ENCODE results near the gene TRMT2A.
A peak's percentile ranks its signal among the peaks of the same experiment; 100 is the strongest.
"Not testable (repeated sequence)": the region's sequence is repeated elsewhere in the genome, so short reads cannot be mapped to it uniquely, and the experiment has no call there.

The TRMT2A gene

DNA sequence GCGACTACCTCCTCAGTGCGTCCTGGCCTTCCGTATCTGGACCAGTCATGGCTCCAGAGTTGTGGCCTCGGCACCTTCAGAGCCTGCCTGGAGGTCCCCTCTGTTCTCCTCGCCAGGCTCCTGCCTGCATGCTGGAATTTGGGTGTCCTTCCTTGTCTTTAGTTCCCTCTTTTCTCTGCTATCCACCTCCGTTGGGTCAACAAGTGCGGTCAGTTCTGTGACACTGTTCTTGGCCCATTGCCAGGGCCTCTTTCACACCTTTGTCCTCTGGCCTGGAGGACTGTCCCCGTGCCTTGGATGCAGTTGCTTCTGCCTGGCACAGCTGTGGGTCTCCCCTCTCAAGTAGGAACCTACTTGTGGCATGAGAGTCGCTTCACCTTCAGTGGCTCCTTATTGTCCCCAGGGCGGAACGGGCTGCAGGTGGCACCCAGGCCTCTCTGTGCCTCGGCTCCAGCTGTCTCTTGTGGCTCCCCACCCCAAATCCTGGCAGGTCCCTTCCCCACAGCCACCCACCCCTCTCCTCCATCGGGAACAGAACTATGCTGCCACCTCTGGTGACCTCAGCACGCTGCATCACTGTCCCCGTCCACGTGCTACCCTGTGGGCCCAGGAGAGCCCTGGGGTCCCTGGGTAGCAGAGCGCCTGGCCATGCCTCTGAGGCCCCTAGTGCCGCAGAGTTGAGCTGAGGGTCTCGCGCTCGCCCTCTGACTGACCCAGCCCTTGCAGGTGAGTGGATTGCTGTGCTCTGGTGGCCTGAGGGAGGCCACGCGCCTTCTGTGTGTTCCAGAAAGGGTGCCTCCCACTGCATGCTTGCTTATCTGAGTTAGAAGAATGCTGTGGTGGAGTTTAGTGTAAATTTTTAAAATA lies 32.2 kb downstream of the TRMT2A start:
- DNase-seq, result no peak

DNA sequence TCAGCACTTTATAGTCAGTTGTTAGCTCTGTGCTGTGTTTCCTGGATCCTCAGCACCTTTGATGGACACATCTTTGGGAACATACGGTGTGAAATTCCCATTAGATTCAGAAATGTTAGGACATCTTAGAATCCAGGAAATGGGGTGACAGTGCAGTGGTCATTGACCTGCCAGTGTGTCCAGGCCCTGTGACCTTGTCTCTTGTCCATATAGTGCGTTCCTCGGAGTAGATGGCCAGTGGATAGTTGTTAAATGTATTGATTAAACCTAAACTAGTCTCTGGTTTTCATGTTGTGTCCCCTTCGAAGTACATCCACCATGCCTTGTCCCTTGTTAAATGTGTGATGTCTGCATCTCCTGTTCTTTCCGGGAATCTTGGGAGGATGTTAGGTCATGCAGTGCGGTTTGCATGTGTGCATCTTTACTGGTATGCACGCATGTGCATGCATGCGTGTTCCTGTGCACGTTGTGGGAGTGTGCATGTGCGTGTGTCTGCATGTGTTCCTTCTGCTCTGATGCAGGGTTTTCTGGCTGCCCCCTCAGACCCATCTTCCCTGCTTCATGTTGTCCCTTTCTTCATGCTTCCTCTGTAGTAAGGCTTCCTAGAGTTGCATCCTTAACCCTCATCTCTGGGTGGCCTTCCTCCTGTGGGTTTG lies 33.0 kb downstream of the TRMT2A start:
- DNase-seq, result no peak

DNA sequence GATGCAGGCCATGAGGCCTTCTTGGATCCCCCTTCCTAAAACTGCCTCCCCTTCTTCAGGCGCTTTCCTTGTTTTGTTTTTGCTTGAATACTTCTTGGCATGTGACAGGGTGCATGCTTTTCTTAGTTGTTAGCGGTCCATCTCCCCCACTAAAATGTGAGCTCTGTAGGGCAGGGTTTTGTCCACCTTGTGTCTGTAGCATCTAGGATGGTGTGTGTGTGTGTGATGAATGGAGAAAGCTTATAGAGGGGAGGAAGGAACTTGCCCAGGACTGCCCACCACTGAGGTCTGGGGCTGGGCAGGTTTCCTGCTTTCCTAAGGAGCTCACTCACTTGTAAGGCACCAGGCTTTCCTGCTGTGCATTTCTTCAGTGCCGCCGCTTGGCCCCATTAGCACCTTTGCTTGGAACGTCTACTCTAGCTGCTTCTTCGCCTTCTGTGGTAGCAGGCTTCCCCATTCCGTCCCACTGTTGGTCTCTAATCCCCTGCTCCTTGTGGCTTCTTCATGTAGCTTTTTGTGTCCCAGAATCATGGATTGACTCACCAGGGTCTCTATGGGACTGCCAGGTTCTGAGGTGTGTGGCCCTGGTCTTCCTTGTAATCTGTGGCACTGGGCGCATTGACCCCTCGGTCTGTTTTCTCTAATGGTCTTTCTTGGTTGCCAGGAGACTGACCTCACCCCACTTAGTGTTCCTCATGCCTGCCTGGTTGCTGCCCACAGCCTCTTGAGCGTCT lies 33.7 kb downstream of the TRMT2A start:
- no peak for DNase-seq

DNA sequence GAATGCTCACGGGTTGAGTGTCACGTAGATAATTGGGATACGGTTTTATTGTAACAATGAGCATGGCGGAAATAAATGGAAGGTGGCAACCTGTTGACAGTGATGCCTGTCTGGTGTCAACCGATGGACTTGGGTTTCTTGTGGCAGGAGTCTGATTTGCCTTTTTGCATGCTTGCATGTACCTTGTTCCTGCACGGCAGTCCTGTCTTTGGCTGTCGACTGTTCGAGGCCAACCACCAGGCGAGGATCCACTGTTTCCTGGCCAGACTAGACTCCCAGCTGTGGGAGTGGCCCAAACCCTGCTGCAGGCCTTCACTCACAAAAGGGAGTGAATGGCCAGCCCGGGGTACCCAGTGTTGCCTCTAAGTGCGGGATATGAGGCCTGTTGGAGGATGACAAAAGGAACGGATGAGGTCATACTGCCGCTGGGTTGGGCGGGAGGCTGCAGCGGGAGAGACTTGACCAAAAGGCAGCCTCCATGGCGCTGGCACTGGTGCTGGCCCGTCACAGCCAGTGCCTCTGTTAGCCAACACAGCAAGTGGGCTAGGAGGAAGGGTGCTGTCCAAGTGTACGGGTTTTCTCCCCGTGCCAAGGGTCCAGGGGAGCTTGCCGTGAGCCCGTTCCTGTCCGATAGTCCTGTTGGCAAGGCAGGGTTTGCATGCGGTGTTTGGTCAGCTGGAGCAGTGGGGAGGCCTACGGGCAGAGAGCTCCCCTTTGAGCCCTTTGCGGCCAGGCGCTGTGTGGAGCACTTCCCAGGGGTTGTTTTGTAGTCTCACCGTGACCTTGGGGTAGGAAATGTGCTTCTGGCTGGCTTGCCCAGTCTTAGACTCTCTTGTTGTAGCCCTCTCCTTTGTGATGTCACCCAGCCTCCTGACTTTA lies 36.0 kb downstream of the TRMT2A start:
- no peak for DNase-seq

DNA sequence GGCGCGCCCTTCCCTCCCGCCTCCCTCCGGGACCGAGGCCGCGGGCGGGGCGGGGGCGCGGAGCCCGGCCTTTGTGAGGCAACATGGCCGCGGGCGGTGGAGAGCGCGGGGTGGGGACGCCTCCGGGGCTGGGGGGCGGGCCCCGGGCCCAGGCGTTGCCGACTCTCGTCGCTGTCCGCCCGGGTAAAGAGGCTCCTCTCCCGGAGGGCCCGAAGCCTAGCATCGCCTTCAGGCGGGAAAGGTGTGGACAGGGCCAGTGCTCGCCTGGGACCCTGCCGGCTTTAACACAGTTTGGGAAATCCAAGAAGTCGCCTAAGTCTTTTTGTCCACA lies 36.6 kb downstream of the TRMT2A start:
- DNase-seq, result peak; percentile 68

DNA sequence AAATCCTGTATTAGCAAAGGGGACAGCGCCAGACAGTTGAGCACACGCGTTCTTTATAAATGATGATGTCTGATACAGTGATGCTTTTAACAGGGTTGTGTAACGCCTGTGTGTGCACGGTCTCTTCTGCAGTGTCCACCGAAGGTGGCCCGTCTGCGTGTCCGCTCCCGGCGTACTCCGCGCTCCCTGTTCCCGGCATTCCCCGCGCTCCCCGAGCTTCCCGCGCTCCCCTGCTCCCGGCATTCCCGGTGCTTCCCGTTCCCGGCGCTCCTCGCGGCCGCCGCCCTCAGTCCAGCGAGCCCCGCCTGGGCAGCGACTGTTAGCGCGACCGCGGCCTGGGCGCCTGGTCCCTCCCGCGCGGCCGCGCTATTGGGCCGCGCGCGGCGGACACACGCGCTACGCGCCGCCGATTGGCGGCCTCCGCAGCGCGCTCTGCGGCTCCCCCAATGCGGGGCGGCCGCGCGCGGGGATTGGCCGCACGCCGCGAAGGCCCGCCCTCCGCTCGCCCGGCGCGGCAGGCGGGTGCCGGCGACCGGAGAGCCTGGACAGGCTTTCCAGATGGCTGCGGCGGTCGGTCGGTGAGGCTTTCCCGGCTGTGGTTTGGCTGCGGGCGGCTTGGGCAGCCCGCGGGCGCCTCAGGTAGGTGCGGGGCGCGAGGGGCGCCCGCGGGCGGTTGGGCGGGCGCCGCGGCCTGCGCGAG lies 37.1 kb downstream of the TRMT2A start, which contains the start of gene DGCR8:
DGCR8 (plus strand) TSS at position 497 of the 700 bp plus-strand sequence. CDS start 5,723 bp downstream, outside the sequence.
- peak; percentile 60 for DNase-seq

DNA sequence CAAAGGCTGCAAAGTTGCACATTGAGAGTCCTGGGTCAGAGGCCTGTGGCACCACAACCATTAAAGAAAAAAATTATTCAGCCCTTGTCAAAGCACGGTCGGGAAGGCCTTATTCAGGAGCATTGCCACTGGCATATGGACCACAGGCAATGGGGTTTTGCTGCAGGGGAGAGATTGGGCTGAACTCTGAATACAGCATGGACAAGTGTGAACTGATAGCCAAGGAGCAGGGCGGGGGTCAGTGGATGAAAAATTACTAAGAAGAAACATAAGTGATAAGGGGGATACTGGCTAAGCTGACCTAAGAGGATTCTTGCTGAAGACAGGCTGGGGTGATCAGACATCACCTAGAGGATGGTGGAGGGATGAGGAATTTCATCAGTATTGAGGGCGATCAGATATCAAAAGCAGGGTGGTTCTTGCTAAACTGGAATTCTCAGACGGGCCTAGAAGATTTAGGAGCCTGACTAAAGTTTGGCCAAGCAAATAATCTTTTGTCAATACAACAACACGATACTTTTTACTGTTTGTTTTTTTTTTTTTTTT lies 40.3 kb downstream of the TRMT2A start:
- DNase-seq, result no peak

DNA sequence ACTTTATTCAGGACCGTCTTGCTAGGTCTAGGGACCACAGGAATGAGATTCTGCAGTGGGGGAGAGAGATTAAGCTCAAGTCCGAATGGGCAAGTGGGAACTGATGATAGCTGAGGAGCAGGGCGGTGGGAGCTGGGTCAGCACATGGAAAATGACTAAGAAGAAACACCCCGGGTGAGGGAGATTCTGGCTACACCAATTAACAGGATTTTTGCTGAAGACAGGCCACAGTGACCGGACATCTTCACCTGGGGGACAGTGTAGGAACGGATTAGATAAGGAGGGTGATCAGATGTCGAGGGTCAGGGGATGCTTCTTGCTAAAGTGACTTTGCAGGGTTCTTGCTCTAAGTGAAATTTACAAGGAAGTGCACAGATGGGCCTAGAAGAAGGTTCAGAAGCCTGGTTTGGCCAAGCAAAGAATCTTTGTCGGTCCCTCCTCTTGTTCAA lies 45.5 kb downstream of the TRMT2A start:
- no peak for DNase-seq

DNA sequence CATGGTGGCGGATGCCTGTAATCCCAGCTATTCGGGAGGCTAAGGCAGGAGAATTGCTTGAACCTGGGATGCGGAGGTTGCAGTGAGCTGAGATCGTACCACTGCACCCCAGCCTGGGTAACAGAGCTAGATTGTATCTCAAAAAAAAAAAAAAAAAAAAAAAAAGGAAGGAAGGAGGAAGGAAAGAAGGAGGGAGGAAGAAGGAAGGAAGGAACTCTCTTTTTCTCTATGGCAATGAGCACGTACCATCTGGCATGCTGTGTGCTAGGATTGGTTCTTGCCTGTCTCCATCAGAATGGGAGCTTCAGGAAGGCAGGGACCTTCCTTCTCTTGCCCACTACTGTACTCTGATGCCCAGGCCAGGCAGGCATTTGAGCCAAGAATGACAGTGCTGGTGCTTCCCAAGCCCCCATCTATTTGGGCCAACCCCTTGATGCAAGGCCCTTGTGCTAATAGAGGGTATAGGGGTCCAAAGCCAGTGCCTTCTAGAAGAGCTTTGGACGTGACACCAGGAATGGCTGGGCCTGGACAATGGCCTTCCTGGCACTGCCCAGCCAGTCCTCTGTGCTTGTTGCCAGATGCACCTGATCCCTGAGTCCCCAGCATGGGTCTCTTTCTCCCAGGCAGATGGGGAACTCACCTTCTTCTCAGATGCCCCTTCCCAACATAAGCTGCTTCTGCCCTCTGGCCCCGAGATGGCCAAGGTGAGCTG lies 47.5 kb downstream of the TRMT2A start:
- no peak for DNase-seq

DNA sequence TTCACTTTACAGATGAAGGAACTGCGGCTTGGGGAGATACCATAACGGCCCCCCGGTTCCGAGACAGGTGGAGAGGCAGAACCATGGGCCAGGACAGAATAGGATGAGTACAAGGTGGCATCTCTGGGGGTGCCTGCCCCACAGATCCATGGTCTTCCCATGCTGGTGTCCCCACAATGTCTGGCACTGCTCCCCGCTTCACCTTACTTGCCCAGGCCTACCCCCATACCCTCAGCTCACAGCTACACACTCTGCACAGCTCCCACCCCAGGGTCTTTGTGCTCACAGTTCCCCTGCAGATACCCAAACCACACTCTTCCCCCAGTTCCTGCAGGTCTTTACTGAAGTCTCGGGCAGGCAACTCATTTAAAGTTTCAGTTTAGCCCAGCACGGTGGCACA lies 48.4 kb downstream of the TRMT2A start:
- no peak for DNase-seq

DNA sequence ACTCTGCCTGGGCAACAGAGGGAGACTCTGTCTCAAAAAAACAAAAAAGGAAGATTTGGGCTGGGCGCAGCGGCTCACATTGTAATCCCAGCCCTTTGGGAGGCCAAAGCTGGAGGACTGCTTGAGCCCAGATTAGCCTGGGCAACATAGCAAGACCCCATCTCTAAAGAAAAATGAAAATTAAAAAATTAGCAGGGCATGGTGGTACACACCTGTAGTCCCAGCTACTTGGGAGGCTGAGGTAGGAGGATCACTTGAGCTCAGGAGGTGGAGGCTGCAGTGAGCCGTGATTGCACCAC lies 49.7 kb downstream of the TRMT2A start:
- not testable (repeated sequence) for DNase-seq

DNA sequence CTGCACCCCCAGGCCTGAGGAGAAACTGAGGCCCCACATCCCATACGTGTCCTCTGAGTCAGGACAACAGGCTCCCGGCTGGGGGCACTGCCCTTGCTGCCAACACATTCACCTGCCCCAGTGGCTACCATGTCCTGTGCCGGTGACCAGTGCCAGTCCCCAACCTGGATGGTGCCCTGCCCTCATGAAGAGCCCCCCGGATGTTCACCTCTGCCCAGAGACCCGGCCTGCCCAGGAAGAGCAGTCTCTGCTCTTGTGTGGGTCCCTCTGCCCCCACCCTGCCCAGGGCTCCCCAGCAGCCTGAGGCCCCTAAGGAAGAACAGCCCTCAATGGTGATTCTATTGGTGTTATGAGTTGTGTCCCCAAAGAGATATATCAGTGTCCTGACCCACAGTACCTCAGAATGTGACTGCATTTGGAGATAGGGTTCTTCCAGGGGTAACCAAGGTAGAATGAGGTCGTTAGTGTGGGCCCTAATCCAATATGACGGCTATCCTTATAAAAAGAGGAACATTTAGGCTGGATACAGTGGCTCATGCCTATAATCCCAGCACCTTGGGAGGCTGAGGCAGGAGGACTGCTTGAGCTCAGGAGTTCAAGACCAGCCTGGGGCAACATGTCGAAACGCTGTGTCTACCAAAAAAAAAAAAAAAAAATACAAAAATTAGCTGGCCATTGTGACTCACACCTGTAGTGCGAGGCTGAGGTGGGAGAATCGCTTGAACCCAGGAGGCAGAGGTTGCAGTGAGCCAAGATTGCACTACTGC lies 50.2 kb downstream of the TRMT2A start:
- DNase-seq, result no peak

DNA sequence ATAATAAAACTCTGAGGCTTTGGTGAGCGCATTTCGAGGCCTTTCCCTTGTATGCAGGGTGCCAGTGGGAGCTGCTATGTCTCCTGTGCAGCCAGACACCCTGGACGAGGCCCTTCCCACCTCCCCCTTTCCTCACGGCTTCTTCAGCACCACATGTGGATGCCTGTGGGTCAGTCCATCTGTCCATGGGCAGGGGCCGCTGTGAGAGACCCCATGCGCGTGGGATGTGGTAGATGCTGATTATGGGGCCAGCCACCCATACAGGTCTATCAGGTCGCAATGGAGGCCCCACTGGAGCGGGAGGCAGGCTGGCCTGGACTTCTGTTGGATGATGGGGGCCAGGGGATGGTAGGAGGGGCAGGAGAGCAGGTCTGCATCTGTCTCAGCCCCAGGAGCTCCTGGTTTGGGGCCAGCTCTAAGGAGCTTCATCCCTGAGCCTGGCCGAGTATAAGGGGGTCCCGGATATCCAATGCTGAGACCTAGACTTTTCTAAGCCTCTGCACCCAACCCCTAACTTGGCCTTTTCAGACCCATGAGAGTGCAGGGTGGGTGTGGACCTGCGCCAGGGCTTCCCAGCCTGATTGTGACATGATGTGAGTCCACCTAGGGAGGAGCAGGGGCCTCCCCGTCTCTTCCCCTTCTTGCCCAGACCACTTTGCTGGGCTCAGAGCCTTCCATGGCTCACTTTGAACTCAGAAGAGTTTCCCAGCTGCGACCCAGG lies 51.0 kb downstream of the TRMT2A start:
- DNase-seq, result no peak

DNA sequence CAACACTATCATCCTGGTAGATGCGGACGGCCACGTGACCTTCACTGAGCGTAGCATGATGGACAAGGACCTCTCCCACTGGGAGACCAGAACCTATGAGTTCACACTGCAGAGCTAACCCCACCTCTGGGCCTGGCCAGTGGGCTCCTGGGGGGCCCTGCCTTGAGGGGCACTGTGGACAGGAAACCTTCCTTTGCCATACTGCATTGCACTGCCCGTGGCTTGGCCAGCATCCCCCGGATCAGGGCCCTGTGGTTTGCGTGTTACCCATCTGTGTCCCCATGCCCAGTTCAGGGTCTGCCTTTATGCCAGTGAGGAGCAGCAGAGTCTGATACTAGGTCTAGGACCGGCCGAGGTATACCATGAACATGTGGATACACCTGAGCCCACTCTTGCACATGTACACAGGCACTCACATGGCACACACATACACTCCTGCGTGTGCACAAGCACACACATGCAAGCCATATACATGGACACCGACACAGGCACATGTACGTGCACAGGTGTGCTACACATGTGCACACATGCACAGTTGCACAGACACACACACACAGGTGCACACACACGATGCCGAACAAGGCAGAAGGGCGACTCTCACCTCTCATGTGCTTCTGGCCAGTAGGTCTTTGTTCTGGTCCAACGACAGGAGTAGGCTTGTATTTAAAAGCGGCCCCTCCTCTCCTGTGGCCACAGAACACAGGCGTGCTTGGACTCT lies 52.3 kb downstream of the TRMT2A start:
- DNase-seq, result no peak

DNA sequence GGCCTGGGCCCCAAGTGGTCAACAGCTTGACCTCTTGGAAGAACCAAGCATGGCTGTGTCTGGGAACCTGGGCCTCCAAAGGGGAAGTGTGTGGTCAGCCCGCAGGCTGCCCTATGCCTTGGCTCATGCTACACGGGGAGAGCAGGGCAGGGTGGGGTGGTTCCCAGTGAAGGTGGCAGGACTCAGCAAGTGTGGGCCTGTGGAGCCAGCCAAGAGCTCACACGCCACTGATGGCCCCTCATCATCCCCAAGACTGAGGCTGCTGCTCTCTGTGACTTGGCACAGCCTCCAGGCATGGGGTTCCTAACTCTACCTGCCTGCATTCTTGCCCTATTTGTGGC lies 52.9 kb downstream of the TRMT2A start:
- no peak for DNase-seq

DNA sequence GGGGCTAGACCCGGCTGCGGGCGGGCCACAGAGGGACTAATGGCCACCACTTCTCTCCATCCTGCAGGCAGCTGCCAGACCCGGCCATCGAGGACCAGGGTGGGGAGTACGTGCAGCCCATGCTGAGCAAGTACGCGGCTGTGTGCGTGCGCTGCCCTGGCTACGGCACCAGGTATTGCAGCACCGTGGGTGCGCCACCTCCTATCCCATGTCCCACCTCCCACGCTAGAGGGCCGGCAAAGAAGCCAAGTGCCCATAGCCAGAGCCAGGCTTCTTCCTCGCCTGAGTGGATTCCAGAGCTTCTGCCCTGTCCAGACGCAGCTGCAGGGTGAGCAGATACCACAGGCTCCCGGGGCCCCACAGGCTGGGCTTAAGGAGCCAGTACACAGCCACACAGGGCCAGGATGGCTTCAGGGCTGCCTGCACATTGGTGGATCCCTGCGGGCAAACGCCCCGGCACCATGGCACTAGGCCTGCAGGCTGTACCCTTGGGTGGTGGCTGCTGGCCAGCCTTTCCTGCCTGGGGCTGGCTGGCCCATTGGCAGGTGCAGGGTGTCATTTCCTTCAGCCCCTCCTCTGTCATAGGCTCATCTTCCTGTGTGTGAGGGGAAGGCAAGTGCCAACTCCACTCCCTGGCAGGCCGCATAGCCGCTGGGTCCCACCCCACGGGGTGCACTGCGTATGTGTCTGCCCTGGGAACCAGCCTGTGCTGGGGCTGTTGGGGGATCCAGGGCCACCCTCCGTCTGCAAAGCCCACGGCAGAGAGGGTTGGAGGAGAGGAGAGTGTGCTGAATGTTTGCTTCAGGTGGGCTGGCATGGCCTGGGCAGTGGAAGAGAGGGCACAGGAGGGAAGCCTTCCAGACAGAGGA lies 53.5 kb downstream of the TRMT2A start:
- no peak for DNase-seq

DNA sequence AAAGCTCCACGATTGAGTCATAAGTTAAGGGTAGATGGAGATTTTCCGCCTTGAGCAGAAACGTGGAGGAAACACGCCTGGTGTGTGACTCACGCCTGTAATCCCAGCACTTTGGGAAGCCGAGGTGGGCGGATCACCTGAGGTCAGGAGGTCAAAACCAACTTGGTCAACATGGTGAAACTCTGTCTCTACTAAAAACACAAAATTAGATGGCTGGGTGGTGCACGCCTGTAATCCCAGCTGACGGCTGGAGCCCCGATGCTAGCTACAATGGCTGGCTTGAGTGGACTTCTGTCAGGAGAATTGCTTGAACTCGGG lies 54.3 kb downstream of the TRMT2A start:
- no peak for DNase-seq

DNA sequence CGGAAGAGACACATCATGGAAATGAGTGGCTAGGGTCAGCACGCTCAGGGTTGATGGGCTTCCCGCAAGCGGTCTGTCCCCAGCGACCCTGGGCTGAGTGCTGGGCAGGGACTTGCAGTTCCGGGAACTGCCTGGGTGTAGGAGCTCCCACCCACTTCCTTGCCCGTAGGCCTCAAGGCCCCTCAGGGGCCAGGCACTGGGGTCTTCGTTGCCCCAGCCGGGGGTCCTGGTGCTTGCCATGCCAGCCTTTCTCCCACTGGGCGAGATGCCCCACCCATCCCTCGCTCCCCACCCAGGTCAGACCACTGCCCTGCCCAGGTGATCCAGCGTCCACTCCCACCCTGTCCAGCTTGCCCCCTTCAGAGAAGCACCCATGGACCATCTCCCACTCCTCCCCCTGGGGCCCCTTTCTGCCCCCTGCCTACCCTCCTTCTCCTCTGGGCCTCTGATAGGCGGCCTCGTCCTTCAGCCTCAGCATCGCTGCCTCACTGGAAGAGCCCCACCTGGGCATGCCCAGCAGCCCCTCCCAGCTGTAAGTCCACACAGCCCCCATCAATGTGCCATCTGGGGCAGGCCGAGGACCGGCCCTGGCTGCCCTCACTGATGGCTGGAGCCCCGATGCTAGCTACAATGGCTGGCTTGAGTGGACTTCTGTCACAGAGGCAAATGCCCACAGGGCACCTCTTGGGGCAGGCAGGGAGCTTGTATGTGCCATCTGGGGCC lies 54.8 kb downstream of the TRMT2A start:
- DNase-seq, result no peak

Measured in stimulated activated CD4-positive, alpha-beta T cell treated with anti-CD3 and anti-CD28 coated beads, Interleukin-4, amount 100 ng/mL, for 24 hours (primary cell).